Large intestine (tissue), 12 donors: ENCODE measurements around the gene METTL21A. TPM values are rescaled to one million over a fixed set of nuclear protein-coding genes. Genes with fewer than 3 reads are reported as not detected.

Experiments used
- DNase-seq, 2 donors: peaks; one replicate each; pipeline versions ENCODE4 v3.0.0 to v3.0.0-alpha.2; 2013
- H3K27ac ChIP-seq: one replicate; pipeline ENCODE4 v1.5.1; 2013; ENCODE audit warnings: low read length
- H3K27me3 ChIP-seq: 2 replicates; pipeline ENCODE4 v1.6.1; 2013; ENCODE audit warnings: low read length; ENCODE audit not compliant: control insufficient read depth, insufficient read depth
- H3K36me3 ChIP-seq: 2 replicates; pipeline ENCODE4 v1.6.1; 2013; ENCODE audit warnings: low read length; ENCODE audit not compliant: control insufficient read depth, insufficient read depth
- H3K4me1 ChIP-seq: one replicate; pipeline ENCODE4 v1.6.1; 2013; ENCODE audit warnings: low read length; ENCODE audit not compliant: control insufficient read depth, insufficient read depth
- H3K4me3 ChIP-seq: one replicate; pipeline ENCODE4 v1.5.1; 2013; ENCODE audit warnings: low read length
- H3K9me3 ChIP-seq: one replicate; pipeline ENCODE4 v1.6.1; 2013; ENCODE audit warnings: mild to moderate bottlenecking, low read depth, low read length, moderate library complexity; ENCODE audit not compliant: control insufficient read depth
- WGBS: methylation state at CpG from one replicate; pipeline ENCODE4 v1.1.5; 2013; ENCODE audit warnings: low lambda C conversion rate; ENCODE audit not compliant: insufficient coverage; 5-methylcytosine and 5-hydroxymethylcytosine counted together
- long read RNA-seq, 11 donors: transcript quantifications; one replicate each; lab custom pipeline, GENCODE V29; 2026
- polyA plus RNA-seq: library from polyadenylated mRNA; unstranded; fragments of 120-200 nt; gene quantifications from one replicate; pipeline ENCODE4 v1.2.1, GENCODE V29; 2013

The METTL21A gene
- polyA plus RNA-seq: 19.3 TPM
- long read RNA-seq, donor 1, full-length matches to known transcripts: 6 of 6 reads
- long read RNA-seq, donor 1, partial matches to known transcripts: 0 of 6 reads
- long read RNA-seq, donor 1, other reads (novel, unspliced or antisense): 0 of 6 reads
- long read RNA-seq, donor 2, partial matches to known transcripts: 10 of 14 reads
- long read RNA-seq, donor 2, other reads (novel, unspliced or antisense): 0 of 14 reads
- long read RNA-seq, donor 3: 0 reads
- long read RNA-seq, donor 4, partial matches to known transcripts: 0 of 1 reads
- long read RNA-seq, donor 4, other reads (novel, unspliced or antisense): 0 of 1 reads
- long read RNA-seq, donor 5, partial matches to known transcripts: 0 of 4 reads
- long read RNA-seq, donor 5, other reads (novel, unspliced or antisense): 0 of 4 reads
- long read RNA-seq, donor 6, full-length matches to known transcripts: 7 of 7 reads
- long read RNA-seq, donor 6, partial matches to known transcripts: 0 of 7 reads
- long read RNA-seq, donor 6, other reads (novel, unspliced or antisense): 0 of 7 reads
- long read RNA-seq, donor 7, full-length matches to known transcripts: 7 of 7 reads
- long read RNA-seq, donor 7, partial matches to known transcripts: 0 of 7 reads
- long read RNA-seq, donor 7, other reads (novel, unspliced or antisense): 0 of 7 reads
- long read RNA-seq, donor 8, full-length matches to known transcripts: 13 of 13 reads
- long read RNA-seq, donor 8, partial matches to known transcripts: 0 of 13 reads
- long read RNA-seq, donor 8, other reads (novel, unspliced or antisense): 0 of 13 reads
- long read RNA-seq, donor 9, full-length matches to known transcripts: 8 of 8 reads
- long read RNA-seq, donor 9, partial matches to known transcripts: 0 of 8 reads
- long read RNA-seq, donor 9, other reads (novel, unspliced or antisense): 0 of 8 reads
- long read RNA-seq, donor 10, full-length matches to known transcripts: 6 of 6 reads
- long read RNA-seq, donor 10, partial matches to known transcripts: 0 of 6 reads
- long read RNA-seq, donor 10, other reads (novel, unspliced or antisense): 0 of 6 reads
- long read RNA-seq, donor 11, transcript METTL21A-213 (2 exons, 1,611 nt): major isoform, 5 of 7 reads
- long read RNA-seq, donor 11, partial matches to known transcripts: 0 of 7 reads
- long read RNA-seq, donor 11, other reads (novel, unspliced or antisense): 0 of 7 reads

GRCh38 chr2:207625014-207625907, at the start of gene METTL21A:
Gene METTL21A (minus strand): TSS chr2:207625394. CDS start chr2:207624375, 1,019 bp downstream.
- Histone ChIP-seq H3K36me3 (peaks cover 19% of the 10 kb centered on the region), H3K4me3 (peak within 1 kb of the TSS; percentile 99), H3K27ac (peak within 1 kb of the TSS; percentile 98), H3K27me3 (no peaks in the 10 kb centered on the region), H3K4me1 (peaks cover 3% of the 10 kb centered on the region), H3K9me3 (no peaks in the 10 kb centered on the region)
- peak; percentile 94 to 97 for DNase-seq
- WGBS: no CpG with 5 or more reads among the region's 92 CpGs

DNA sequence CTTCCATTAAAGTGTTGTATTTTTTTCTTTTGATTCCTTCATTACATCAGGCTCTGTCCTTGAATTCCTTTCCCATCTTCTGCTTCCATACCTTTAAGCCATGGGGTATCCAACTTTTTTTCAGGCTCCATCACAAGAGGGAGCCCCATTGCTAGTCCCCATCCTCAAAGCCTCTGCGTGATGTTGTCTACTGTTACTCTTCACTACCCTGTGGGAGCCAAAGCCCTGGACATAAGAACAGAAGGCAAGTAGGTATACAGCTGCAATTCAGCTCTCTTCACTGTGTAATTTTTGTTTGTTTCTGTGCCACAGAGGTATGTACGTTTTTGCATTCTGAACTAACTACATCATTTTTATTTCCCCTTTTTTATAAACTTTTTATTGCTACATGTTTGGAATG, 49.6 kb upstream of the METTL21A start:
- no peak overlapping the region for H3K4me3 ChIP-seq
- no CpG with 5 or more reads among the region's 2 CpGs for WGBS
- no peaks in the 10 kb centered on the region for H3K4me1 ChIP-seq

GRCh38 chr2:207674266-207674774, 49.1 kb upstream of the METTL21A start:
- Histone ChIP-seq H3K9me3 (no peaks in the 10 kb centered on the region), H3K27me3 (no peaks in the 10 kb centered on the region), H3K4me1 (no peaks in the 10 kb centered on the region), H3K27ac (no peak overlapping the region), H3K36me3 (no peaks in the 10 kb centered on the region), H3K4me3 (no peak overlapping the region)
- no peak for DNase-seq

More for the DNA sequence above, 49.6 kb upstream of the METTL21A start:
- no peaks in the 10 kb centered on the region for H3K27me3 ChIP-seq
- no peaks in the 10 kb centered on the region for H3K9me3 ChIP-seq
- no peak overlapping the region for H3K27ac ChIP-seq
- no peak for DNase-seq
- no peaks in the 10 kb centered on the region for H3K36me3 ChIP-seq

DNA sequence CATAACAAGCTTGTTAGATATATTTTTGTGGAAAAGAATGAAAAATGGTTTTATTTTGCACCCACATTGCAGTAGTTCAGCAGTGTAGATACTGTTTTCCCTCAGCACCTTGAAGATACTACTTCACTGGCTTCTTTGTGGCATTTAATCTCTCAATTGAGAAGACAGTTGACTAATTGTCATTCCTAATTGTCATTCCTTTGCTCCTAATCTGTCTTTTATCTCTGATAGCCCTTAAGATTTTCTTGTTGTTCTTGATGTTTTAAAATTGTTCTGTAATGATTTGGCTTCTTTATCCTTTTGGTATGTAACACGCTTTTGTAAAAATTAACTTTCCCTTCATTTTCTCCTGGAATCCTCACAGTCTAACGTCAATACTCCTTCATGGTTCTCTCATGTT, 48.2 kb upstream of the METTL21A start:
- no peaks in the 10 kb centered on the region for H3K36me3 ChIP-seq
- no peak overlapping the region for H3K27ac ChIP-seq
- DNase-seq: no peak
- no peaks in the 10 kb centered on the region for H3K4me1 ChIP-seq
- H3K9me3 ChIP-seq: no peaks in the 10 kb centered on the region
- 88% methylated on average over 2 of the region's 2 CpGs for WGBS
- no peaks in the 10 kb centered on the region for H3K27me3 ChIP-seq
- H3K4me3 ChIP-seq: no peak overlapping the region

- H3K4me1 ChIP-seq: no peaks in the 10 kb centered on the region
- no peaks in the 10 kb centered on the region for H3K36me3 ChIP-seq
- WGBS: 100% methylated on average over 1 of the region's 6 CpGs
- DNase-seq: no peak
- H3K27me3 ChIP-seq: no peaks in the 10 kb centered on the region
- H3K4me3 ChIP-seq: no peak overlapping the region
- no peaks in the 10 kb centered on the region for H3K9me3 ChIP-seq
- H3K27ac ChIP-seq: no peak overlapping the region
These were observed 45.7 kb upstream of the METTL21A start for GRCh38 chr2:207670887-207671286.

DNA sequence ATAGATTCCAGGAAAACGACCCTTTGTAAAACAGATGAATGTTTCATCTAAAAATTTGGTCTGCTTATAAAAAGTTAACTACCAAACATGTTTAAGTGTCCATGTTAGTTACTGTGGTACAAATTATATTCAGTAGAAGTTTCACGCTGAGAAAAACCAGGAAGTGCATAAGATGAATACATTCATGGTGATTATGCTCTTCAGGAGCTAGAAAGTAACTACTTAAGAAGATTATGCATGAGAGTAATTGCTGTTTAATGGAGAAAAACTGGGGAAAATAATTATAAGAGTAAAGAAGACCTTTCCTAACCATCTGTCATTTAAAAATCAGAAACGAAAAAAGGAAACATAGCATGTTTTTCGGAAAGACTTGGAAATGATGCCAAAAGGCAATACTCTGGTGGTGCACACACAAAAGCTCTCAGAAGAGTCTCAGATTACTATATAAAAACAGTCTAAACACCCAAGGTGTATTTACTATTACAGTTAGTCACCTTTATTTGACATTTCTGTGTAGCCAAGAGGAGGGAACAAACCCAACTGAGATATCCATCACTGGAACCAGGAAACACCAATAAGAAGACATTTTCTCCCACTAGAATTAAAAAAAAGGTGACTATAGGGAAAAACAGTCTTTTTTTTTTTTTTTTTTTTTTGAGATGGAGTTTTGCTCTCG, 38.8 kb upstream of the METTL21A start:
- H3K4me1 ChIP-seq: no peaks in the 10 kb centered on the region
- DNase-seq: no peak
- H3K36me3 ChIP-seq: no peaks in the 10 kb centered on the region
- H3K9me3 ChIP-seq: no peaks in the 10 kb centered on the region
- H3K27me3 ChIP-seq: no peaks in the 10 kb centered on the region
- no CpG with 5 or more reads among the region's 5 CpGs for WGBS
- no peak overlapping the region for H3K27ac ChIP-seq
- no peak overlapping the region for H3K4me3 ChIP-seq

GRCh38 chr2:207662203-207662602, 37.0 kb upstream of the METTL21A start:
- Histone ChIP-seq H3K36me3 (no peaks in the 10 kb centered on the region), H3K4me3 (no peak overlapping the region), H3K27me3 (no peaks in the 10 kb centered on the region), H3K27ac (no peak overlapping the region), H3K4me1 (no peaks in the 10 kb centered on the region), H3K9me3 (no peaks in the 10 kb centered on the region)
- no peak for DNase-seq
- no CpG with 5 or more reads among the region's 2 CpGs for WGBS

DNA sequence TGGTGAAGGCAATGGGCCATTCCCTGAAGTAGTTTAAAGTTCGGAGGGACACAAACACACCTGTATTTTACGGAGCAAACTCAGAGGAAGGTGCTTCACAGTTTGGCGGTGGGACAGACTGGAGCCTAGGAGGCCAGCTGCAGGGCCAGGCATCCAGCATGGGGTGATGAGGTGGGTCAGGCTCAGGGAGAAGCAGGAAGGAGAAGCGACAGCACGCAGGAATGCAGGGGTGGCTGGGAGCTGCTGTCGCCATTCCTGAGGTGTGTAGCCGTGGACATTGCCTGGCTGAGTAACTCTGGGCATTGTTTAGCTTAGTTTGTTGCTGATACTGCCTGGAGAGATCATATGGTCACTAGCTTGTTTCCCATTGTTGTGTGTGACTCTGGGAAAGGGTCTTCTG, 35.8 kb upstream of the METTL21A start:
- H3K4me3 ChIP-seq: no peak overlapping the region
- H3K36me3 ChIP-seq: no peaks in the 10 kb centered on the region
- no peaks in the 10 kb centered on the region for H3K4me1 ChIP-seq
- no peaks in the 10 kb centered on the region for H3K9me3 ChIP-seq
- DNase-seq: no peak
- H3K27me3 ChIP-seq: no peaks in the 10 kb centered on the region
- no peak overlapping the region for H3K27ac ChIP-seq
- WGBS: no CpG with 5 or more reads among the region's 7 CpGs

GRCh38 chr2:207658156-207658555, 33.0 kb upstream of the METTL21A start:
- no peaks in the 10 kb centered on the region for H3K4me1 ChIP-seq
- no peaks in the 10 kb centered on the region for H3K27me3 ChIP-seq
- no peaks in the 10 kb centered on the region for H3K36me3 ChIP-seq
- no peak overlapping the region for H3K4me3 ChIP-seq
- no peaks in the 10 kb centered on the region for H3K9me3 ChIP-seq
- no peak overlapping the region for H3K27ac ChIP-seq
- no peak for DNase-seq
- no CpG with 5 or more reads among the region's 4 CpGs for WGBS
